Superior temporal gyrus (tissue), 1 donor: ENCODE data around the gene FFAR1.

ENCODE experiments used
- DNase-seq: peaks from one replicate; pipeline ENCODE4 v3.0.0-alpha.2; 2016; ENCODE audit errors: extremely low spot score

FFAR1 gene

GRCh38 chr19:35314858-35315470 lies 32.7 kb upstream of the FFAR1 start:
- no peak for DNase-seq

DNA sequence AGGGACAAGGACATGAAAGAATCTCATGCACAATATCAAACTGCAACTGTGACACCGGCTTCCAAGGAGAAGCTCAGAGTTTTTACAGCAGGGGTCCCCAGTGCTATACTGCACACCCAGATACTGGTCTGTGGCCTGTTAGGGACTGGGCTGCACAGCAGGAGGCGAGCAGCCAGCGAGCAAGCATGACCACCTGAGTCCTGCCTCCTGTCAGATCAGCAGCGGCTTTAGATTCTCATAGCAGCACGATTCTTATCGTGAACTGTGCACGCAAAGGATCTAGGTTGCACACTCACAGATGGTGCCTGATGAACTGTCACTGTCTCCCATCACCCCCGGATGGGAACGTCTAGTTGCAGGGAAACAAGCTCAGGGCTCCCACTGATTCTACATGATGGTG lies 31.8 kb upstream of the FFAR1 start:
- DNase-seq, result no peak

DNA sequence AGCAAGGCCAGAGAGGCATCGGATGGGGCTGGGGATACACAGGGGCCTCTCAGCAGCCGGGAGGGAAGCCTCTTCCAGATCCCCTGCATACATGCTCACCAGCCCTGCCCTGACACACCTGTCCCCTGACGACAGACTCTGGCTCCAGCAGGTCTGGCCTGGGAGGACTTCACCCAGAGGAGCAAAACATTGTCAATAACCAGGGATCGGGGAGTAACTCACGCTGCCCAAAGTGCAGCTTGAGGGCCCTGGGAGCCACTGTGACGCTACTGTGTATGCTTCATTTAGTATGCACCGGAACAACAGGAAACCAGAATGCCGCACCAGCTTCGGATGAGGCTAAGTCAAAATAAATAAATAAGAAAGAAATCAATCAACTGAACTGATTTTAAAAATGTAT lies 31.1 kb upstream of the FFAR1 start:
- no peak for DNase-seq

- DNase-seq, result no peak
Observed at GRCh38 chr19:35317464-35318043, 30.1 kb upstream of the FFAR1 start.

DNA sequence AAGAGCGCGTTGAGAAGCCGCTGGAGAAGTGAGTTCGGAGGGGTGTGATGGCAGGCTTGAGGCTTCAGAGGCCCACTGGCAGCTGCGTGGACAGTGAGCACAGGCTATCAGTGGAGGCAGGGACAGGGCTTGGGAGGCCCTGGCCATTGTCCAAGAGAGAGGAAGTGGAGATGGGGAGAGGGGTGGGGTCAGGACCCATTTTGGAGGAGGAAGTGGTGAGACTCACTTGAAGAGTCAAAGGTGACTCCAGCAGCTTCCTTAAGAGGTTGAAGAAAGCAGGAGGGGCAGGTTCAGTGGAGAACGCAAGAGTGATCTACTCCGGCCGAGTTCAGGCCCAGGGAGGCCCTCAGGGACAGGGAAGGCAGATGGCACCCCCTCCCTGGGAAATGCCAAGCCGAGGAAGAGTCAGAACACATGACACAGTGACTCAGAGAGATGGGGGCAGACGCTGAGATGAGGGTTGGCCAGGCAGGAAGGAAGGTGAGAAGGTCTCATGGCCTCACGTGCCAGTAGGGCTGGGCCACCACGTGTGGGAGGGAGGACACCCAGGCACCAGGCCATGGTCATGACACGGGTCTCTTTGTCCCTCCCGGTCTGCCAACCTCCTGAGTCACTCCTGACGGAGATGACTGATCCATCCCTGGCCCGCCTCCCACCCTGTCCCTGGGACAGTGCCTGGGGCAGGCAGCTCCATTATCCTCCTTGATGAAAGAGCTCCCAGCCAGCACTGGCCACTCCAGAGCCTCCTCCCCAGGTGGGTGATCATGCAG lies 28.8 kb upstream of the FFAR1 start:
- peak; percentile 83 for DNase-seq

- no peak for DNase-seq
Observed at GRCh38 chr19:35320065-35320713, 27.5 kb upstream of the FFAR1 start.

DNA sequence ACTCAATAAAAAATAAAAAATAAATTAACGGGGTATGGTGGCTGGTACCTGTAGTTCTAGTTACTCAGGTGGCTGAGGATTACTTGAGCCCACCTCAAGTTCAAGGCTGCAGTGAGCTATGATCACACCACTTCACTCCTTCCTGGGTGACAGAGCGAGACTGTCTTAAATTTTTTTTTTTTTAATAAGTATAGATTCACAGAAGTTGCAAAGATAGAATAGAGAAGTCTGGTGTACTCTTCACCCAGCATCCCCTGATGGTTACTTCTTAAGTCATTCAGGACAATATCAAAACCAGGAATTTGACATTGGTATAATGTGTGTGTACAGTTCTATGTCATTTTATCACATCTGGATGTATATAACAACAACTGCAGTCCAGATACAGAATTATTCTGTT lies 26.4 kb upstream of the FFAR1 start:
- DNase-seq, result no peak

DNA sequence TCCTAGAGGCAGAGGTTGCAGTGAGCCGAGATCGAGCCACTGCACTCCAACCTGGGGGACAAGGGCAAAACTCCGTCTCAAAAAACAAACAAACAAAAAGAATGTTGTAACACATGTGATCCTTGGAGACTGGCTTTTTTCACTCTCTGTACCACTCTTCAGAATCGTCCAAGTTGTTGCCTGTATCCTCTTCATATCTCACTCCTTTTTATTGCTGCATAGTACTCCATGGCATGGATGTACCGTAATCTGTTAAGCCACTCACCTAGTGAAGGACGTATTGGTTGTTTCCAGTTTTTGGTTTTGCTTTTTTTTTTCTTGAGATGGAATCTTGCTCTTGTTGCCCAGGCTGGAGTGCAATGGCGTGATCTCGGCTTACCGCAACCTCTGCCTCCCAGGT lies 25.7 kb upstream of the FFAR1 start:
- DNase-seq, result no peak

GRCh38 chr19:35327642-35328041 lies 20.1 kb upstream of the FFAR1 start:
- no peak for DNase-seq

GRCh38 chr19:35328851-35329285 lies 18.8 kb upstream of the FFAR1 start, which contains the start of gene CD22:
TSS of gene CD22 (plus strand) at chr19:35329187. CDS start at chr19:35332041, 2,854 bp downstream.
- DNase-seq, result no peak

DNA sequence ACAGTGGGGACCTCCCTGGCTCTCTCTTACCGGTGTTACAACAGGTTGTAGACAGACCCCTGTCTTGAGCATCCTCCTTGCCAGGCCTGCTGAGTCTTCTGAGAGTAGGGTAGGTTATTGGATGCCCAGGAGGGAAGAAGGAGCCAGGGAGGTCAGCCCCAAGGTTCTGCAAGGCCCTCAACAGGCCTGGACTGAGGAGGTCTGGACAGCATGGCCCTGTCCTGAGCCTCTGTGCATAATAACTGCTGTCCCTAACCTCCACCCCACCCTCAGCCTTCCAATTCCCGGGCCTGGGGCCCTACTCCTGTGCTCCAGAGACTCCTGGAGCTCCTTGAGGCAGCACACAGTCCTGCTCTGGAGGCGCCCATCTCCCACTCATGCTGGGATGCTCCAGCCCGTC lies 18.4 kb upstream of the FFAR1 start:
- DNase-seq, result no peak

- no peak for DNase-seq
Observed at GRCh38 chr19:35330475-35330874, 17.2 kb upstream of the FFAR1 start.

DNA sequence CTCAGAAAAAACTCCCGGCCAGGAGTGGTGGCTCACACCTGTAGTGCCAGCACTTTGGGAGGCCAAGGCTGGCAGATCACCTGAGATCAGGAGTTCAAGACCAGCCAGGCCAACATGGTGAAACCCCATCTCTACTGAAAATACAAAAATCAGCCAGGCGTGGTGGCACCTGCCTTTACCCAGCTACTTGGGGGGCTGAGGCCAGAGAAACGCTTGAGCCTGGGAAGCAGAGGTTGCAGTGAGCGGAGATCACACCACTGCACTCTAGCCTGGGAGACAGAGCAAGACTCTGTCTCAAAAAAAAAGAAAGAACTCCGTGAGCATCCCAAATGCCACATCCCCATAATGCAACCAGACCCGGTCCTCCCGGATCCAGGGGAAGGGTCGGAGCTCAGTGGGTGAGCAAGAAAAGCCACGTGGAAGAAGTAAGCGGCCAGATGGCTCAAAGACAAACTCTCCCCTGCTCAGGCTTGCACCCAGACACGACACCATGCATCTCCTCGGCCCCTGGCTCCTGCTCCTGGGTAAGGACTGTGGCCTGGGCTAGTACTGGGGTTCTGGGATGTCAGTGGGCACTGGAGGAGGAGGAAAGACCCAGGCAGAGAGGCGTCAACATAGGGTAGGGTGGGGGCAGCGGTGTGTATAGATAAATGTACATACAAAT lies 16.0 kb upstream of the FFAR1 start:
- no peak for DNase-seq

DNA sequence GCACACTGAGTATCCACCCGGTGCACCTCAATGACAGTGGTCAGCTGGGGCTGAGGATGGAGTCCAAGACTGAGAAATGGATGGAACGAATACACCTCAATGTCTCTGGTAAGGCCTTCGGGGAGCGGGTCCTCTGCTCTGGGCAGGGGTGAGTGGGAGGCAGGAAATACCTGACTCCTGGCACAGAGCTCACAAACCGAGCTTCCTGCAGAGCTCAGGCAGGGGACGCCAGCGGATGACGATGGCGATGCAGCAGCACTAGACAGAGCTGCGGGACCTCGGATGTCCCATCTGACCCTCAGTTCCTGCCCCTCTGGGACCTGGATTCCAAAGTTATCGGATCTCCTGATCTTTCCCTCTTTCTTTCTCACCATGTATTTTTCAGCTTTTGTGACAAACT lies 14.9 kb upstream of the FFAR1 start:
- DNase-seq, result no peak

GRCh38 chr19:35334144-35334753 lies 13.5 kb upstream of the FFAR1 start:
- no peak for DNase-seq

GRCh38 chr19:35336166-35336955 lies 11.3 kb upstream of the FFAR1 start:
- no peak for DNase-seq

DNA sequence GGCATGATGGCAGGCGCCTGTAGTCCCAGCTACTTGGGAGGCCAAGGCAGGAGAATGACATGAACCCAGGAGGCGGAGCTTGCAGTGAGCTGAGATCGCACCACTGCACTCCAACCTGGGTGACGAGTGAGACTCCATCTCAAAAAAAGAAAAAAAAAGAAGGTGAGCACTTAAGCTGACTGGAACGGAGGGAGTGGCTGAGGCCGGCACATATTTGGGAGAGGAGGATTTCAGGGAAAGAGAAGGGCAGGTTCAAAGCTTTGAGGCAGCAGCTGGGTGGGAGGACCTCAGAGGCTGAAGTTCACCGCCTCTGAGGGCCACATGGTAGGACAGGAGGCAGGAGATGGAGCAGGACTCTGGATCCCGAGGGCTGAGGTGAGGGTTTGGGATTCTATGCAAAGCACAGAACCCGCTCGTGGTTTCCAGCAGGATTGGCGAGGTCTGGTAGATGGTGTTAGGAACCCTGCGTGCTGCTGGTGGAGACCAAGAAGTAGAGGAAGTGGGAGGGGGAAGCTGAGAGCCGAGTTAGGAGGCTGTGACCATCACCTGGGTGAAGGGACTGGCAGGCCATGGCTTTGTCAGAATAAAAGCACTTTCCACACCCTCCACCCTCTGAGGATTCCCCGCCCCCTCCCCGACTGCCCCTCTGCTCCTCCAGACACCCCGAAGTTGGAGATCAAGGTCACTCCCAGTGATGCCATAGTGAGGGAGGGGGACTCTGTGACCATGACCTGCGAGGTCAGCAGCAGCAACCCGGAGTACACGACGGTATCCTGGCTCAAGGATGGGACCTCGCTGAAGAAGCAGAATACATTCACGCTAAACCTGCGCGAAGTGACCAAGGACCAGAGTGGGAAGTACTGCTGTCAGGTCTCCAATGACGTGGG lies 10.4 kb upstream of the FFAR1 start:
- DNase-seq, result no peak

DNA sequence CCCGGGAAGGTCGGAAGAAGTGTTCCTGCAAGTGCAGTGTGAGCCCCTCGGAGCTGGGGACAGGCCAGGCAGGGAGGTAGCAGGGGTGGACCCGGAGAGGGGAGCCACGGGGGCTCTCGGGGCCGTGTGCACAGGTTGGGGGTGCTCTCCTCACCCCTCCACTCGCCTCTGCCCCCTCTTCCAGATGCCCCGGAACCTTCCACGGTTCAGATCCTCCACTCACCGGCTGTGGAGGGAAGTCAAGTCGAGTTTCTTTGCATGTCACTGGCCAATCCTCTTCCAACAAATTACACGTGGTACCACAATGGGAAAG lies 9.8 kb upstream of the FFAR1 start:
- DNase-seq, result no peak

- no peak for DNase-seq
Observed at GRCh38 chr19:35340431-35340830, 7.3 kb upstream of the FFAR1 start.

GRCh38 chr19:35341006-35341405 lies 6.7 kb upstream of the FFAR1 start:
- DNase-seq, result no peak
